RWPE1 (cell line): Measurements from ENCODE around the gene CRACR2B.
A peak's percentile ranks its signal among the peaks of the same experiment; 100 is the strongest.

ENCODE experiments used
- CTCF ChIA-PET: fragments of 350-600 bp; sonication (Branson Sonifier 250); formaldehyde crosslinking; extraction: SDS; loops from one replicate; lab custom pipeline; 2021; lab: Yijun Ruan, JAX
- POLR2A ChIA-PET: fragments of 400-600 bp; formaldehyde crosslinking; extraction: SDS; loops from one replicate; lab custom pipeline; 2020; ENCODE audit warnings: antibody characterized with exemption; ENCODE audit not compliant: low non-redundant PET; lab: Yijun Ruan, JAX
- DNase-seq: peaks from one replicate; pipeline ENCODE4 v3.0.0; 2012; ENCODE audit warnings: low spot score
- H3K27ac ChIP-seq: fragments of 450-650 bp; 2 replicates; pipeline ENCODE4 v1.5.1; 2017
- TF ChIP-seq, protein P1 (sequence below): fragments of 450-650 bp; conservative IDR thresholded peaks from 2 replicates; pipeline ENCODE4 v1.5.1; 2017; ENCODE audit warnings: low read depth, mild to moderate bottlenecking

Gene CRACR2B

DNA sequence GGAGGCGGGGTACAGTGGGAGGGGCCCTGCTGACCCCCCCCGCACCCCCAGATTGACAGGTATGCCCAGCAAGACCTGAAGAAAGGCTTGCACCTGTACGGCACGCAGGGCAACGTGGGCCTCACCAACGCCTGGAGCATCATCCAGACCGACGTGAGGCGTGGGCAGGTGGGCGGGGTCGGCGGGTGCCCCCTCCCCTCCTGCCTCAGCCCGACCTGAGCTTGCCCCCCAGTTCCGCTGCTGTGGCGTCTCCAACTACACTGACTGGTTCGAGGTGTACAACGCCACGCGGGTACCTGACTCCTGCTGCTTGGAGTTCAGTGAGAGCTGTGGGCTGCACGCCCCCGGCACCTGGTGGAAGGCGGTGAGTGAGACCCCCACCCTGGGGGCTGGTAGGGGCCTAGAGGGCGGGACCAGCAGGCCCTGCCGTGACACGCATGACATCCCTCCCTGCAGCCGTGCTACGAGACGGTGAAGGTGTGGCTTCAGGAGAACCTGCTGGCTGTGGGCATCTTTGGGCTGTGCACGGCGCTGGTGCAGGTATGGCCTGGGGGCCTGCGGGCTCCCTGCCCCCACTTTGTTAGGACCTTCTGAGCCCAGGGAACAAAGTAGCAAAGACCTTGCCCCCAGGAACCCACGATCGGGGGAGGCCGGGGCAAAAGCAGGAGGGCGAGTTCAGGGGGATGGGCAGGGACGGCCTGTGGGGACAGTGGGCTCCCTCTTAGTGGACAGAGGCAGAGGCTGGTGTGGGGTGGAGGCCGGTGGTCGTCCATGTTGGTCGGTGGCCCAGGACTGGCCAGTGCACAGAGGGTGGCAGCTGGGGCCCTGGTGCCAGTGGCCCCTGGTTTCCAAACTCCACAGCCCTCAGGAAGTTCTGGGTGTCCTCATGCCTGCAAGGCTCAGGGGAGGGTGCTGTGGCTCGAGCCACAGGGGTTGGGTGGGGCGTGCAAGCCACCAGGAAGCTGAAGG lies 38.0 kb downstream of the CRACR2B start:
- DNase-seq: no peak
- TF ChIP-seq, protein P1, sequence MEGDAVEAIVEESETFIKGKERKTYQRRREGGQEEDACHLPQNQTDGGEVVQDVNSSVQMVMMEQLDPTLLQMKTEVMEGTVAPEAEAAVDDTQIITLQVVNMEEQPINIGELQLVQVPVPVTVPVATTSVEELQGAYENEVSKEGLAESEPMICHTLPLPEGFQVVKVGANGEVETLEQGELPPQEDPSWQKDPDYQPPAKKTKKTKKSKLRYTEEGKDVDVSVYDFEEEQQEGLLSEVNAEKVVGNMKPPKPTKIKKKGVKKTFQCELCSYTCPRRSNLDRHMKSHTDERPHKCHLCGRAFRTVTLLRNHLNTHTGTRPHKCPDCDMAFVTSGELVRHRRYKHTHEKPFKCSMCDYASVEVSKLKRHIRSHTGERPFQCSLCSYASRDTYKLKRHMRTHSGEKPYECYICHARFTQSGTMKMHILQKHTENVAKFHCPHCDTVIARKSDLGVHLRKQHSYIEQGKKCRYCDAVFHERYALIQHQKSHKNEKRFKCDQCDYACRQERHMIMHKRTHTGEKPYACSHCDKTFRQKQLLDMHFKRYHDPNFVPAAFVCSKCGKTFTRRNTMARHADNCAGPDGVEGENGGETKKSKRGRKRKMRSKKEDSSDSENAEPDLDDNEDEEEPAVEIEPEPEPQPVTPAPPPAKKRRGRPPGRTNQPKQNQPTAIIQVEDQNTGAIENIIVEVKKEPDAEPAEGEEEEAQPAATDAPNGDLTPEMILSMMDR: no peak
- ChIA-PET POLR2A (interaction anchor here (0.6 kb wide), 1 partner anchor 44 kb away, joined by 7 read pairs; no protein-coding TSS in a partner anchor), CTCF (interaction anchor here (0.6 to 0.7 kb wide), 2 partner anchors 186 to 189 kb away, joined by 3 read pairs; no protein-coding TSS in a partner anchor)
- H3K27ac ChIP-seq: peak overlapping the region; percentile 74

DNA sequence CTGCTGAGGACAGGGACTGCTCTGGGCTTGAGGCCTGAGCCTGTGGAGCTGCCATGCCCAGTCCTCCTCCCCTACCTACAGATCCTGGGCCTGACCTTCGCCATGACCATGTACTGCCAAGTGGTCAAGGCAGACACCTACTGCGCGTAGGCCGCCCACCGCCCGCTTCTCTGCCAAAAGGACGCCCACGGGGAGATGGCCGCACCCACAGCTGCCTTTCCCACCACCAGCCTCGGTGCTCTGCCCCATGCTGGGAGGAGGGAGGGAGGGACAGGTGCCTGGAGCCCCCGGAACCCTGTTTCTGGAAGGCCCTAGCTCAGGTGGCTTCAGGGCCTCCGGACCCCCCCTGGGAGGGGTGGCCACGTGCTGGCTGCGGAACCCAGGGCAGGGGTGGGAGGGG lies 38.8 kb downstream of the CRACR2B start:
- TF ChIP-seq, protein P1: no peak
- ChIA-PET CTCF (interaction anchor here (0.6 to 1.2 kb wide), 2 partner anchors 31 to 185 kb away, joined by 3 read pairs; no protein-coding TSS in a partner anchor), POLR2A (interaction anchor here (0.6 kb wide), 1 partner anchor 44 kb away, joined by 7 read pairs; no protein-coding TSS in a partner anchor)
- peak overlapping the region; percentile 74 for H3K27ac ChIP-seq
- DNase-seq: no peak

DNA sequence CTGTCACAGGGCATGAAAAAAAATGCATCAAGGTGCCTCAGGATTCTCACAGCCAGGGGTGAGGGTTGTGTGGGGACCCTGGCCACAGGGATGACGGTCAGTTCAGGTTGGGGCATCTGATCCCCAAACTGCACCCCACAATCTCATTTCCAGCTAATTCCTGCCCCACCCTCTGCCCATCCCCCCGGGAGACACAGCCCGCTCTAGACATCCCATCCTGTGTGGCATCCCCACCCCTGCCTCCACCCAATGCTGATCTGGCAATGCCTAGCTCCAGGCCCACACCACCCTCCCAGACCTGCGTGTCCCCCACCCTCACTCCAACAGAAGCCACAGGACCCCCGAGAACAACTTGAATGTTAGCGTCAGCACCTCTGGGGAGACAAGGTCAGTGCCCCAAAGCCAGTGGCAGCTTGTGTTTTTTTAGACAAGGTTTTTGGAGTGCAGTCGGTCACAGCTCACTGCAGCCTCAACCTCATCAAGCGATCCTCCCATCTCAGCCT lies 40.2 kb downstream of the CRACR2B start:
- TF ChIP-seq, protein P1: no peak
- no peak for DNase-seq
- ChIA-PET POLR2A (interaction anchor here (0.6 kb wide), 1 partner anchor 49 kb away, joined by 4 read pairs; the partner anchor contains the start of gene PNPLA2), CTCF (interaction anchor here (0.6 to 1.2 kb wide), 2 partner anchors 30 to 1330 kb away, joined by 3 read pairs; no protein-coding TSS in a partner anchor)
- peak overlapping the region; percentile 74 for H3K27ac ChIP-seq

DNA sequence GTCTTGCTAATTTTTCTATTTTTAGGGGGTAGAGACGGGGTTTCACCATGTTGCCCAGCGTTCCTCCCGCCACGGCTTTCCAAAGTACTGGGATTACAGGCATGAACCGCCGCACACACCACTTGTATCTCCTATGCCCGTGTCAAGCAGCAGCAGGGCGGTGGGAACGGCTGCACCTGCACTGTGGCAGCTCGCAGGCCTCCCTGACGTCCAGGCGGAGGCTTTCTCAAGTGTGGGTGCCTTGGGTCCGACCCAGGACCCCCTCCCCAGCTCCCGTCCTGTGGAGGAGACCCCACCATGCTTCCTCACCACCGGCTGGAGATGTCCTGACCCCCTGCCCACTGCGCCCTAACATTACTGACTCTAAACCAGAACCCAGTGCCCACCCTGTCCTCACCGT lies 40.7 kb downstream of the CRACR2B start:
- ChIA-PET CTCF (no interaction called here), POLR2A (no interaction called here)
- TF ChIP-seq, protein P1: no peak
- H3K27ac ChIP-seq: peak overlapping the region; percentile 74
- no peak for DNase-seq

DNA sequence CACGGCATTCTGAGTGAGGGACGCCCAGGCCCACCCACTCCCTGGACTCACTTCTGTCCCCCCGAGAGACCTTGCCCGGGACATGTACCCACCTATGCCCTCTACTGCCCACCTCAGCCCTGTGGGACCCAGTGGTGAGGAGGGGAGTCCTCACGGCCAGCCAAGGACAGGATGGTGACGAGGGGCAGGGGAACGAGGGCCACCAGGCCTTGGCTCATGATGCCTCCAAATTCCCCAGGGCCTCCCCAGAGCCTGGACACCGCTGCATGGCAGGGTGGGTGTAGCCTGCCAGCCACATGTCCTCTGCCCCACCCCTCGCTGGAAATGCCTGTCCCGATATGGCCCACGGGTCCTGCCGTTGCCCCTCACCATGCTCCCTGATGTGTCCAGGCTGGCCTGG lies 41.1 kb downstream of the CRACR2B start:
- no peak for DNase-seq
- CTCF ChIA-PET: interaction anchor here (0.9 kb wide), 1 partner anchor 26 kb away, joined by 3 read pairs; no protein-coding TSS in a partner anchor
- TF ChIP-seq, protein P1: no peak
- H3K27ac ChIP-seq: peak overlapping the region; percentile 74
- POLR2A ChIA-PET: interaction anchor here (1.0 kb wide), 1 partner anchor 27 kb away, joined by 3 read pairs; no protein-coding TSS in a partner anchor
